ENCODE results near the gene SBF2. TPM values are rescaled to one million over a fixed set of nuclear protein-coding genes. Genes with fewer than 3 reads are reported as not detected.
"Not testable (repeated sequence)": the region's sequence is repeated elsewhere in the genome, so short reads cannot be mapped to it uniquely, and the experiment has no call there.

The SBF2 gene
- total RNA-seq, 2 experiments from 2014 or later: 15.8 to 18.6 TPM

DNA sequence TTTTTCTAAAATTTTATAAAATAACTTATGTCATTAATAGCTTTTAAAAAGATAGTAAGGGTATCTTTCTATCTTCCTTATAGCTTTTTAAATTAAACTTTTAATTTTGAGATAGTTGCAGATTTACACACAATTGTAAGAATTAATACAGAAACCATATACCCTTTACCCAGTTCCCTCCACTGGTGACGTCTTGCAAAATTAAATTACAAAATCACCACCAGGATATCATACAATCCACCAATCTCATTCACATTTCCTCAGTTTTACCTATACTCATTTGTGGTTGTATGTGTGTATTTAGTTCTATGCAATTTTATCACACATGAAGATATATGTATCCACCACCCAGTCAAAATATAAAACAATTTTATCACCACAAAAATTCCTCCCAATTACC is 10.0 kb downstream of the SBF2 start:
- POLR2A ChIA-PET: no interaction called here
- no peak overlapping the region for H3K4me3 Mint-ChIP-seq
- peaks cover 7% of the 10 kb centered on the region for H3K4me1 Mint-ChIP-seq
- H3K27ac Mint-ChIP-seq: no peak overlapping the region
- no peaks in the 10 kb centered on the region for H3K36me3 Mint-ChIP-seq
- DNase-seq: no peak
- ATAC-seq (ENCODE audit: low read depth): no peak
- no peaks in the 10 kb centered on the region for H3K9me3 Mint-ChIP-seq
- H3K27me3 Mint-ChIP-seq: no peaks in the 10 kb centered on the region

- no peak for DNase-seq
- H3K36me3 Mint-ChIP-seq: no peaks in the 10 kb centered on the region
- H3K27ac Mint-ChIP-seq: no peak overlapping the region
- no peaks in the 10 kb centered on the region for H3K9me3 Mint-ChIP-seq
- ATAC-seq (ENCODE audit: low read depth): no peak
- POLR2A ChIA-PET: no interaction called here
- no peak overlapping the region for H3K4me3 Mint-ChIP-seq
- peaks cover 7% of the 10 kb centered on the region for H3K4me1 Mint-ChIP-seq
- no peaks in the 10 kb centered on the region for H3K27me3 Mint-ChIP-seq
These were observed 11.9 kb downstream of the SBF2 start for GRCh38 chr11:10282117-10282516.

DNA sequence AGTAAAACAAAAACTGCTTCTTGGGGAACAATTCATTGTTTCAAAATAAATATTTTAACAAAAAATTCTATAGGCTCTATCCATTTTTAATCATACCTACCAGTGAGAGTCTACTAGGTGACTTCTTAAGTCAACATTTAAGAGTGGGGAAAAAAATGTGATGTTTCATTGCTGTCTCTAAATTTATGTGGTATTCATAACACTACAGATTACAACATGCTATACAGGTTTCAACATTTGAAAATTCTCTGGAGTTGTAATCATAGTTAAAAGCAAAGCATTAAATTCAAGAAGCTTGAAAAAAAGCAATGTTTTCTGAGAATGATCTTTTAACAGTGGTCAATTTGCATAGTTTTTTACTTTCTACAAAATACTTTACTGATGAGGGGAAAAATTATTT is 18.3 kb downstream of the SBF2 start:
- no peak for ATAC-seq (ENCODE audit: low read depth)
- no peak overlapping the region for H3K27ac Mint-ChIP-seq

GRCh38 chr11:10274726-10275125 is 19.3 kb downstream of the SBF2 start:
- Mint-ChIP-seq H3K36me3 (no peaks in the 10 kb centered on the region), H3K27me3 (no peaks in the 10 kb centered on the region), H3K4me3 (no peak overlapping the region), H3K27ac (no peak overlapping the region), H3K9me3 (no peaks in the 10 kb centered on the region), H3K4me1 (no peaks in the 10 kb centered on the region)
- no peak for DNase-seq
- ATAC-seq (ENCODE audit: low read depth): no peak
- POLR2A ChIA-PET: no interaction called here

More for the DNA sequence above, 18.3 kb downstream of the SBF2 start:
- Mint-ChIP-seq H3K4me1 (no peaks in the 10 kb centered on the region), H3K36me3 (no peaks in the 10 kb centered on the region), H3K4me3 (no peak overlapping the region), H3K27me3 (no peaks in the 10 kb centered on the region), H3K9me3 (no peaks in the 10 kb centered on the region)
- POLR2A ChIA-PET: no interaction called here
- no peak for DNase-seq

DNA sequence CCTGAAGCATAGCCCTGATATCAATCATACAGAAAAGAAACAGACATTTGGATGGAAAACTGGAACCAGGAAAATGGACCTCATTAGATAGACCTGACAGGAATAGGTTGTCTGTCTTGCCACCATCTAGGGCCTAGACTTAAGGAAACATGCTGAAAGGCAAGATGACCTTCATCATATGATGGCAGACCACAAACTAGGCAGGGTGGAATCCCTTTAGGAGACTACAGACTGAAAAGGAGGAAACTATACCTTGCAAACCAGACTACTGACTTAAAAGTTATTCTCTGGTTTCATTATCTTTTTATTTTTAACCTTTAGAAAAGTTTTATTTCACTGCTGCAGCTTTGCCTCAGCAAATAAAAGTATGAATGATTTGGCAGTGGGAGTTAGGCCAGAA is 20.3 kb downstream of the SBF2 start:
- no peaks in the 10 kb centered on the region for H3K27me3 Mint-ChIP-seq
- H3K9me3 Mint-ChIP-seq: no peaks in the 10 kb centered on the region
- ATAC-seq (ENCODE audit: low read depth) (no peak), DNase-seq (no peak)
- no peak overlapping the region for H3K4me3 Mint-ChIP-seq
- H3K36me3 Mint-ChIP-seq: no peaks in the 10 kb centered on the region
- POLR2A ChIA-PET: no interaction called here
- H3K27ac Mint-ChIP-seq: no peak overlapping the region
- no peaks in the 10 kb centered on the region for H3K4me1 Mint-ChIP-seq

DNA sequence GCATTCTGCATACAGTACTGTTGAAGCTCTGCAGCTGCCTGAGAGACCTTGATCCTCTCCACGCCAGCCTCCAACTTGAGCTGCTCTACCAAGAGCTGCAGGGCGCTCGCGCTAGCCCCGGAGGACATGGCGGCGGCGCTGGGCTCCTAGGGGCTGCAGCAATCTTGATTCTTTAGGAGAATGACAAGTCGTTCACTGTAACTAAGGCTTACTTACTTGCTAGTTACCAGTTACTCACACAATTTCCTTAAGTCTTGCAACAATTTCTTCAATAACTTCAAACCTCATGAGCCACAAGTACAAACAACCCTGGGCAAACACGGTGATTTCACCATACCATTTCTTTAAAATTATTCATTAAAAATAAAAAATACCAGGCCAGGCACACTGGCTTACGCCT is 21.9 kb downstream of the SBF2 start:
- no peak for ATAC-seq (ENCODE audit: low read depth)
- Mint-ChIP-seq H3K4me3 (no peak overlapping the region), H3K9me3 (no peaks in the 10 kb centered on the region), H3K27me3 (no peaks in the 10 kb centered on the region), H3K27ac (no peak overlapping the region), H3K36me3 (no peaks in the 10 kb centered on the region), H3K4me1 (no peaks in the 10 kb centered on the region)
- POLR2A ChIA-PET: no interaction called here
- no peak for DNase-seq

DNA sequence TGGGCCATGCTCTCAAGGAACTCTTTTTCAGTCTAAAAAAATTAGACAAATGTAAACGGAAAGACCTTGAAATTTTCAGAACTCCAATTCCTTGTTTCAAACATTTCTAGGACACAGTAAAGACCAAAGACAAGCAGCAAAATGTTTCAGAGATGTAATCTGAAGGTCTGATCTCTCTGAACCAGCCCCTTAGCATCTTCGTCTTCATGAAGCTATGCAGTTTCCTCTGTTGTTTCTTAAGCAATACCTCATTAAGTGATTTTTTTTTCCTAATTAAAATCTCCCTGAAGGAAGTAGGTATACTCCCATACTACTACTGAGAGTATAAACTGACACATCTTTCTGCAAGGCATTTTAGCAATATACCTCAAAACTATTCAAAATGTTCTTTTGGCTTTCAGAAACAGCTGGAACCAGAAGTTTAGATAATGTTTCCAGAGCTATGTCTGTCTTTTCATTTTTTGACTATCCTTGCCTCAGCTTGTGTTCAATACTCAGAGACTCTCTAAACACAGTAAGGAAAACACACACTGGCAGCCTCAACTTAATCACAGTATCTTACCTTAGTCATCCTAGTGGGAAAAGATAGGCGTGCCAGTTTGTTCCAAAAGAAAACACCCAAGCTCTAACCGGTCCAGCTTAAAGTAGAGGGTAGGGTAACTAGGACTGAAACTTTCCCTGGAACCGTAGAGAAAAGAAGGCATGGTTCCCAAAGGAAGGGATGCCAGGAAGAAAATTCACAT is 25.1 kb downstream of the SBF2 start:
- Mint-ChIP-seq H3K9me3 (no peaks in the 10 kb centered on the region), H3K36me3 (no peaks in the 10 kb centered on the region), H3K27me3 (no peaks in the 10 kb centered on the region), H3K27ac (no peak overlapping the region), H3K4me3 (no peak overlapping the region), H3K4me1 (no peaks in the 10 kb centered on the region)
- DNase-seq: no peak
- ATAC-seq (ENCODE audit: low read depth): no peak
- POLR2A ChIA-PET: no interaction called here

DNA sequence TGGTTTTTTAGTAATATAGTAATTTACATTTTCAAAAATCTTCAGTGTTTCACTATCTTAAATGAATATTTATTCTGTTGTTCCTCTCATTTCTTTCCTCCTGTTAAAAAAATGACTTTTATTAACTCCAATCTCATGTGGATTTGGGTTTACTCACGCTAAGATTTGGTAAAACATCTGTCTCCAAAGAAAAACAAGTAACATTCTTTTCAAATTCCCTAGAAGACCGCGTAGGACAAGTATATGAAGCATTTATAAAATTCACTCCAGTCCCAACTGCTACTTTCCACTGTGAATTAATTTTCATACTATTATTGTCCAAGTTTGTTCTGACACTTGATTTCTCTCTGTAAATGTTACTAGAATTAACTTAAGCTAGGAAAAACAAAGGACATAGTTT is 26.2 kb downstream of the SBF2 start:
- Mint-ChIP-seq H3K27ac (no peak overlapping the region), H3K27me3 (no peaks in the 10 kb centered on the region), H3K4me1 (no peaks in the 10 kb centered on the region), H3K36me3 (no peaks in the 10 kb centered on the region), H3K4me3 (no peak overlapping the region), H3K9me3 (no peaks in the 10 kb centered on the region)
- POLR2A ChIA-PET: no interaction called here
- DNase-seq (no peak), ATAC-seq (ENCODE audit: low read depth) (no peak)

GRCh38 chr11:10265936-10266335 is 28.1 kb downstream of the SBF2 start:
- DNase-seq: no peak
- H3K9me3 Mint-ChIP-seq: no peaks in the 10 kb centered on the region
- POLR2A ChIA-PET: no interaction called here
- no peaks in the 10 kb centered on the region for H3K36me3 Mint-ChIP-seq
- no peak for ATAC-seq (ENCODE audit: low read depth)
- no peak overlapping the region for H3K27ac Mint-ChIP-seq
- peaks cover 1% of the 10 kb centered on the region for H3K4me1 Mint-ChIP-seq
- no peaks in the 10 kb centered on the region for H3K27me3 Mint-ChIP-seq
- H3K4me3 Mint-ChIP-seq: no peak overlapping the region

GRCh38 chr11:10264716-10265115 is 29.3 kb downstream of the SBF2 start:
- H3K4me3 Mint-ChIP-seq; DNase-seq; H3K9me3 Mint-ChIP-seq; ATAC-seq (ENCODE audit: low read depth); H3K27me3 Mint-ChIP-seq; H3K4me1 Mint-ChIP-seq; POLR2A ChIA-PET; H3K27ac Mint-ChIP-seq; H3K36me3 Mint-ChIP-seq: not testable (repeated sequence)

- Mint-ChIP-seq H3K4me1 (peaks cover 1% of the 10 kb centered on the region), H3K27ac (no peak overlapping the region), H3K9me3 (no peaks in the 10 kb centered on the region), H3K27me3 (no peaks in the 10 kb centered on the region), H3K36me3 (no peaks in the 10 kb centered on the region), H3K4me3 (no peak overlapping the region)
- no peak for DNase-seq
- POLR2A ChIA-PET: no interaction called here
- ATAC-seq (ENCODE audit: low read depth): no peak
These were observed 30.1 kb downstream of the SBF2 start for GRCh38 chr11:10263929-10264328.

DNA sequence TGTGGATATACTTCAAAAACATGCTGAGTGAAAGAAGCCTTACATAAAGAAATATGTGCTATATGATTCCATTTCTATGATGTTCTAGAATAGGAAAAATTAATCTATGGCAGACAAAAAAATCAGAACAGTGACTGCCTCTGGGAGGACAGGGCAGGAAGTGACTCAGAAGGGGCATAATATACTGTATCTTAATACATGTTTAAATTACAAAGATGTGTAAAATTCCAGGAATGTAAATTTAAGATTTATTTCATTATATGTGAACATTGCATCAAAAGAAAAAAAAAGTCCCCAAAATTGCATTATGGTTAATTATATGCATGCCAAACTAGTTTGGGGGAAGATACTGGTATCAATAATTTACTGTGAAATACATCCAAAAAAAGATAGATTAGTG is 32.2 kb downstream of the SBF2 start:
- no peak overlapping the region for H3K27ac Mint-ChIP-seq
- H3K4me3 Mint-ChIP-seq: no peak overlapping the region
- H3K4me1 Mint-ChIP-seq: peaks cover 2% of the 10 kb centered on the region
- no peaks in the 10 kb centered on the region for H3K36me3 Mint-ChIP-seq
- DNase-seq (no peak), ATAC-seq (ENCODE audit: low read depth) (no peak)
- no peaks in the 10 kb centered on the region for H3K27me3 Mint-ChIP-seq
- no peaks in the 10 kb centered on the region for H3K9me3 Mint-ChIP-seq
- POLR2A ChIA-PET: no interaction called here

GRCh38 chr11:10257478-10257877 is 36.5 kb downstream of the SBF2 start:
- POLR2A ChIA-PET: interaction anchor here (0.7 kb wide), 1 partner anchor 19 kb away, joined by 7 read pairs; no protein-coding TSS in a partner anchor
- H3K27ac Mint-ChIP-seq: no peak overlapping the region
- H3K27me3 Mint-ChIP-seq: no peaks in the 10 kb centered on the region
- no peak overlapping the region for H3K4me3 Mint-ChIP-seq
- DNase-seq (no peak), ATAC-seq (ENCODE audit: low read depth) (no peak)
- peaks cover 2% of the 10 kb centered on the region for H3K4me1 Mint-ChIP-seq
- H3K9me3 Mint-ChIP-seq: no peaks in the 10 kb centered on the region
- no peaks in the 10 kb centered on the region for H3K36me3 Mint-ChIP-seq

DNA sequence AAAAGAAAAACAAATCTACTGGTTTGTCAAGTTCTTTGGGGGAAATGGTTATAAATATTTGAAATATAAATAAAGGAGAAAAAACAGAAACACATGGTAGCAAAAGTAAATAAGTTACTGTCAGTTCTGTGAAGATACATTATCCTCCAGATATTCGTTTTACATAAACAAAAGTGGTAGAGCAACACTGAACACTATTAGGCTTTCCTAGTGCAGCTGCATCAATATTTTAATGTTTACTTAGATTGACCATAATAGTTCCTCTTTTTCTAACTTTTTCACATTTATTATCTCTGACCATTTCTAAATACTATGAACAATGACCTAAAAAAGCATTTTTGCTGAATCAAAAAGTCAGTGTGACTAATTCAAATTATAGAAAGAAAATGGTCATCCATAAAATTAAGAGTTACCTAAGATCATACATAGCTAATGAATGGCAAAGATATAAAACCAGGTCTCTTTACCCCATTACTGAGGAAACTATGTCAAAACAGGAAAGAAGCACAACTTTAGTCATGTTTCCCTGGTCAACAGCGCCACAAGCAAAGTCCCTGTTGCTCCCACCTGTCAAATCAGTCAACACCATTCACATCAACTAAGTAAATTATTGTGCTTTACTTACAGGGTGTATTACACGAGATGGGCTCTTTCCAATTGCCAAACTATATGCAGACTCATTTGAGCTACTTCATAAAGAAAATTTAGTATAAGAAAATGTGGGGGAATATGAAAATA is 38.5 kb downstream of the SBF2 start:
- ATAC-seq (ENCODE audit: low read depth): no peak
- POLR2A ChIA-PET: no interaction called here
- H3K4me1 Mint-ChIP-seq: peaks cover 1% of the 10 kb centered on the region
- H3K27ac Mint-ChIP-seq: no peak overlapping the region
- no peaks in the 10 kb centered on the region for H3K36me3 Mint-ChIP-seq
- H3K27me3 Mint-ChIP-seq: no peaks in the 10 kb centered on the region
- no peak overlapping the region for H3K4me3 Mint-ChIP-seq
- H3K9me3 Mint-ChIP-seq: no peaks in the 10 kb centered on the region
- DNase-seq: no peak
